ENCODE measurements around the gene OR4N5. TPM values are rescaled to one million over a fixed set of nuclear protein-coding genes. Genes with fewer than 3 reads are reported as not detected.

The OR4N5 gene
- total RNA-seq, 2 experiments from 2014 or later, result not detected

- Histone ChIP-seq H3K36me3 (ENCODE audit: insufficient read depth, low read length) (no peaks in the 10 kb centered on the region), H3K4me3 (ENCODE audit: low read depth, low read length, poor library complexity, severe bottlenecking) (no peak within 1 kb of the TSS), H4K20me1 (ENCODE audit: insufficient read depth, low read length) (no peaks in the 10 kb centered on the region), H3K9me2 (ENCODE audit: insufficient read depth, low read length) (no peaks in the 10 kb centered on the region), H2AFZ (ENCODE audit: low read length) (no peak within 1 kb of the TSS), H3K4me1 (ENCODE audit: insufficient read depth, low read length, poor library complexity, severe bottlenecking) (no peaks in the 10 kb centered on the region), H3K9me3 (ENCODE audit: low read length) (no peaks in the 10 kb centered on the region), H3K79me2 (ENCODE audit: insufficient read depth, low read depth, low read length) (no peaks in the 10 kb centered on the region), H3K27ac (ENCODE audit: low read depth, low read length, poor library complexity, severe bottlenecking) (no peak within 1 kb of the TSS), H3K4me2 (ENCODE audit: low read length) (no peak within 1 kb of the TSS)
- CTCF ChIA-PET (ENCODE audit: unreplicated experiment), result no interaction called here
- BruUV-seq (replicated peaks), result no TSS peak
- no peak for TF ChIP-seq CTCF (conservative IDR thresholded peaks at IDR 0.05; ENCODE audit: low read length)
- no peak for TF ChIP-seq EZH2phosphoT487 (IDR thresholded peaks at IDR 0.05; ENCODE audit: borderline replicate concordance, low read depth, low read length)
- intact Hi-C loops (cut with micrococcal nuclease; ENCODE audit: unreplicated experiment), result no loop called here
- DNase-seq (ENCODE audit: low spot score), result no peak
- POLR2A ChIA-PET, result no interaction called here
Observed at GRCh38 chr14:20110438-20110837, 28.2 kb upstream of the OR4N5 start, which contains the start of gene OR4K17. Gene OR4K17 (plus strand): TSS chr14:20110739. CDS start chr14:20117500, 6,761 bp downstream.

- CTCF ChIA-PET (ENCODE audit: unreplicated experiment), result no interaction called here
- Histone ChIP-seq H3K4me2 (ENCODE audit: low read length) (no peak overlapping the region), H3K9me2 (ENCODE audit: insufficient read depth, low read length) (no peaks in the 10 kb centered on the region)
Observed at GRCh38 chr14:20112321-20112720, 26.3 kb upstream of the OR4N5 start.

DNA sequence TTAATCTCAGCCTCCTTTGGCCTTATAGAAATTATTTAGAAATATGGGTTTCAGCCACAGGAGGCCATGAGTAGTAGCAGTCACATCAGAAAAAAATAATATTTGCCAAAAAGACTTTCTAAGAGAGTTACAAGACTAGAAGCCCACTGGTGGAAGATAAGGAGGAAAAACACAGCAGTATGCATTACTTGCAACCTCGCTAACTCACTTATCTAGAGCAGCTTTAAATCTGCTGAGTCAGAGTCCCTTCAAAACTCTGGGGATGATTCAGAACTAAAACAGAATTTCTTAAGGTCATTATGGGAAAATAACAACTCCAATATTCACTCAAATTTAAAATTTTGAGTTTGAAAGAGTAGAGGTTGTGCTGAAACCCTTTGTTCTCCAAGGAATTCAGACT is 21.9 kb upstream of the OR4N5 start:
- POLR2A ChIA-PET, result no interaction called here
- no peak for DNase-seq (ENCODE audit: low spot score)
- H3K4me1 ChIP-seq (ENCODE audit: insufficient read depth, low read length, poor library complexity, severe bottlenecking), result no peaks in the 10 kb centered on the region
- H3K36me3 ChIP-seq (ENCODE audit: insufficient read depth, low read length), result no peaks in the 10 kb centered on the region
- H2AFZ ChIP-seq (ENCODE audit: low read length), result no peak overlapping the region
- H3K4me2 ChIP-seq (ENCODE audit: low read length), result no peak overlapping the region
- no peak for TF ChIP-seq CTCF (conservative IDR thresholded peaks at IDR 0.05; ENCODE audit: low read length)
- TF ChIP-seq EZH2phosphoT487 (IDR thresholded peaks at IDR 0.05; ENCODE audit: borderline replicate concordance, low read depth, low read length), result no peak
- H3K9me2 ChIP-seq (ENCODE audit: insufficient read depth, low read length), result no peaks in the 10 kb centered on the region
- CTCF ChIA-PET (ENCODE audit: unreplicated experiment), result no interaction called here
- no TSS peak for BruUV-seq (replicated peaks)
- no peaks in the 10 kb centered on the region for H3K9me3 ChIP-seq (ENCODE audit: low read length)
- H3K27ac ChIP-seq (ENCODE audit: low read depth, low read length, poor library complexity, severe bottlenecking), result no peak overlapping the region
- H3K4me3 ChIP-seq (ENCODE audit: low read depth, low read length, poor library complexity, severe bottlenecking), result no peak overlapping the region
- H3K79me2 ChIP-seq (ENCODE audit: insufficient read depth, low read depth, low read length), result no peaks in the 10 kb centered on the region
- H4K20me1 ChIP-seq (ENCODE audit: insufficient read depth, low read length), result no peaks in the 10 kb centered on the region
- intact Hi-C loops (cut with micrococcal nuclease; ENCODE audit: unreplicated experiment), result no loop called here

More at GRCh38 chr14:20112321-20112720, 26.3 kb upstream of the OR4N5 start:
- no peaks in the 10 kb centered on the region for H3K4me1 ChIP-seq (ENCODE audit: insufficient read depth, low read length, poor library complexity, severe bottlenecking)
- H3K36me3 ChIP-seq (ENCODE audit: insufficient read depth, low read length), result no peaks in the 10 kb centered on the region
- H3K79me2 ChIP-seq (ENCODE audit: insufficient read depth, low read depth, low read length), result no peaks in the 10 kb centered on the region
- H3K4me3 ChIP-seq (ENCODE audit: low read depth, low read length, poor library complexity, severe bottlenecking), result no peak overlapping the region
- no TSS peak for BruUV-seq (replicated peaks)
- intact Hi-C loops (cut with micrococcal nuclease; ENCODE audit: unreplicated experiment), result no loop called here
- H3K27ac ChIP-seq (ENCODE audit: low read depth, low read length, poor library complexity, severe bottlenecking), result no peak overlapping the region
- TF ChIP-seq CTCF (conservative IDR thresholded peaks at IDR 0.05; ENCODE audit: low read length), result no peak
- H3K9me3 ChIP-seq (ENCODE audit: low read length), result no peaks in the 10 kb centered on the region
- H2AFZ ChIP-seq (ENCODE audit: low read length), result no peak overlapping the region
- POLR2A ChIA-PET, result interaction anchor here (0.7 kb wide), 1 partner anchor 13 kb away, joined by 3 read pairs; no protein-coding TSS in a partner anchor
- H4K20me1 ChIP-seq (ENCODE audit: insufficient read depth, low read length), result no peaks in the 10 kb centered on the region
- DNase-seq (ENCODE audit: low spot score), result no peak

Data from OCI-LY7 (cell line).